ENCODE measurements around the gene MSH5. TPM values are rescaled to one million over a fixed set of nuclear protein-coding genes. Genes with fewer than 3 reads are reported as not detected.
"Not testable (repeated sequence)": the region's sequence is repeated elsewhere in the genome, so short reads cannot be mapped to it uniquely, and the experiment has no call there.

The MSH5 gene
- total RNA-seq, 1 donor from 2014 or later, result 4.2 TPM

DNA sequence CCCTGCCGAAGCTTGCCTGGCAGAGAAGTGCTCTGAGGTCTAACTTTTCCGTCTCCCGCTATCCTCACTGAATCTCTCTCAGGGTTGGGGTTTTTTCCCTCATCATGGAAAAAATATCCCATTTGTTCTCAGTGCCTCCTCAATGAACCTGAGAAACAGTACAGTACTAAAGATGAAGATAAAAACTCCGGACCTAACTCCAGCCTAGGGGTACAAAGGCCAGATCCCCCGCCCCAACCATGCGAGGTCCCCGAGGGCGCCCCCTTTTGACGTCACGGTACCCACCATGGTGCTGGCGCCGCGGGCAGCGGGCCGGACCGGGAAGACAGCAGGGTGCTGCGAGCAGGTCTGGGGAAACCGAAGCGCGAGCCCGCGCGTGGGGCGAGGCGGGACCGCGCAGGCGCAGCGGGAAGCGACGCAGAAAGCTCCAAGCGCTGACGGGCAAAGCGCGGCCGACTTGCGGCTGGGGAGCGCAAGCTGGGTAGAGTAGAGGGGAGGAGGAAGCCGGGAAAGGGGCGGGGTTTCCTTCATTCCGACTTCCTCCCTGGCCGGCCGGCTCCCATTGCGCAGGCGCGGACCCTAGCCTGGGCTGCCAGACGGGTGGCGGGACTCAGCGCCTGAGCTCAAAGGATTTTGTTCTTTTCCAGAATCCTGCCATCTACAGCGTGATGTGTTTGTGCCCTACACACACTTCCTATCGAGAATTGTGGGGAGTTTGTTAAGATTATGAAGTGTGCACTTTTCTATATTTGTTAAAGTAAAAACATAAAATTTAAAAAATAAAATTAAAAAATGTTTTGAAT is 66.9 kb downstream of the MSH5 start, which contains the start of gene LSM2:
LSM2 (minus strand) TSS at position 497 of the 803 bp plus-strand sequence; CDS start at position 288, 209 bp downstream.
- peak; percentile 94 for DNase-seq

- not testable (repeated sequence) for DNase-seq
These were observed 68.8 kb downstream of the MSH5 start for GRCh38 chr6:31808599-31808998.

DNA sequence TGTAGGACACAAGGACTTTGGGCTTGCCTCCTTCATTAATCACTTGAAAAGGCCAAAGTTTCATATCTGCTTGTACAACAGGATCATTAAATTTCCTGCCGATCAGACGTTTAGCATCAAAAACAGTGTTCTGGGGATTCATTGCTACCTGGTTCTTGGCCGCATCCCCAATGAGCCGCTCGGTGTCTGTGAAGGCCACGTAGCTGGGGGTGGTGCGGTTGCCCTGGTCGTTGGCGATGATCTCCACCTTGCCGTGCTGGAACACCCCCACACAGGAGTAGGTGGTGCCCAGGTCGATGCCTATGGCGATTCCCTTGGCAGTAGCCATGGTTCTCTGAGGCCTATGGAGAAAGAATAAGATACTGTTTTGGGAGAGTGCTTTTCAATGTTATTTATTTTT is 71.8 kb downstream of the MSH5 start:
- DNase-seq, result no peak

Small RNA genes lying within 50 kb of the gene (small RNA-seq; reads per million reads assigned to genes)
- gene LY6G6D, result not detected
- gene MIR4646, result not detected
- gene MSH5-SAPCD1, result not detected
- gene RF00019, result not detected
- not detected for gene RNU6-850P
- gene SAPCD1, result not detected

Other genes with a start within 250 kb of the MSH5 start
- gene MICB, start 241.9 kb upstream of the MSH5 start, total RNA-seq, result 0.47 TPM
- not detected for gene MCCD1, start 211.0 kb upstream of the MSH5 start, total RNA-seq
- 288 TPM for gene DDX39B, start 198.0 kb upstream of the MSH5 start, total RNA-seq
- gene ATP6V1G2, start 193.4 kb upstream of the MSH5 start, total RNA-seq, result 54.0 TPM
- gene NFKBIL1, start 192.4 kb upstream of the MSH5 start, total RNA-seq, result 21.7 TPM
- not detected for gene LTA, start 167.7 kb upstream of the MSH5 start, total RNA-seq
- not detected for gene TNF, start 164.4 kb upstream of the MSH5 start, total RNA-seq
- gene LTB, start 157.6 kb upstream of the MSH5 start, total RNA-seq, result 0.31 TPM
- 0.94 TPM for gene LST1, start 153.7 kb upstream of the MSH5 start, total RNA-seq
- gene NCR3, start 147.0 kb upstream of the MSH5 start, total RNA-seq, result not detected
- 4.1 TPM for gene AIF1, start 124.8 kb upstream of the MSH5 start, total RNA-seq
- 31.7 TPM for gene PRRC2A, start 119.3 kb upstream of the MSH5 start, total RNA-seq
- gene BAG6, start 87.3 kb upstream of the MSH5 start, total RNA-seq, result 118 TPM
- not detected for gene APOM, start 84.1 kb upstream of the MSH5 start, total RNA-seq
- gene C6orf47, start 79.2 kb upstream of the MSH5 start, total RNA-seq, result 16.2 TPM
- gene GPANK1, start 75.0 kb upstream of the MSH5 start, total RNA-seq, result 9.8 TPM
- 69.9 TPM for gene CSNK2B, start 73.9 kb upstream of the MSH5 start, total RNA-seq
- 3.4 TPM for gene LY6G5B, start 70.0 kb upstream of the MSH5 start, total RNA-seq
- gene LY6G5C, start 58.9 kb upstream of the MSH5 start, total RNA-seq, result 3.1 TPM
- 48.2 TPM for gene ABHD16A, start 36.7 kb upstream of the MSH5 start, total RNA-seq
- not detected for gene LY6G6F, start 33.1 kb upstream of the MSH5 start, total RNA-seq
- not detected for gene LY6G6D, start 24.7 kb upstream of the MSH5 start, total RNA-seq
- 0.31 TPM for gene LY6G6C, start 18.3 kb upstream of the MSH5 start, total RNA-seq
- not detected for gene MPIG6B, start 16.6 kb upstream of the MSH5 start, total RNA-seq
- gene DDAH2, start 10.7 kb upstream of the MSH5 start, total RNA-seq, result 117 TPM
- 35.2 TPM for gene CLIC1, start 3.5 kb upstream of the MSH5 start, total RNA-seq
- gene SAPCD1, start 22.7 kb downstream of the MSH5 start, total RNA-seq, result 0.31 TPM
- 0.31 TPM for gene VWA7, start 37.3 kb downstream of the MSH5 start, total RNA-seq
- gene VARS1, start 55.7 kb downstream of the MSH5 start, total RNA-seq, result 25.6 TPM
- gene LSM2, start 67.0 kb downstream of the MSH5 start, total RNA-seq, result 22.9 TPM
- 4.4 TPM for gene HSPA1L, start 75.3 kb downstream of the MSH5 start, total RNA-seq
- gene HSPA1A, start 75.5 kb downstream of the MSH5 start, total RNA-seq, result 117 TPM
- gene HSPA1B, start 87.7 kb downstream of the MSH5 start, total RNA-seq, result 121 TPM
- 20.3 TPM for gene NEU1, start 122.8 kb downstream of the MSH5 start, total RNA-seq
- not detected for gene SLC44A4, start 139.0 kb downstream of the MSH5 start, total RNA-seq
- 83.9 TPM for gene EHMT2, start 157.7 kb downstream of the MSH5 start, total RNA-seq
- 25.6 TPM for gene ZBTB12, start 162.1 kb downstream of the MSH5 start, total RNA-seq
- gene C2, start 187.7 kb downstream of the MSH5 start, total RNA-seq, result 4.7 TPM
- 0.62 TPM for gene CFB, start 206.1 kb downstream of the MSH5 start, total RNA-seq
- gene NELFE, start 219.0 kb downstream of the MSH5 start, total RNA-seq, result 37.4 TPM
- gene SKIC2, start 219.2 kb downstream of the MSH5 start, total RNA-seq, result 27.6 TPM
- 6.9 TPM for gene DXO, start 232.1 kb downstream of the MSH5 start, total RNA-seq
- gene C4A, start 242.1 kb downstream of the MSH5 start, total RNA-seq, result 8.6 TPM

All from occipital lobe (tissue), 3 donors.